ENCODE results near the gene COL5A2.

Gene COL5A2

GRCh38 chr2:189147989-189148388 lies 31.6 kb downstream of the COL5A2 start:
- DNase-seq (ENCODE audit: low spot score), result no peak

- no peak for DNase-seq (ENCODE audit: low spot score)
These were observed 32.2 kb downstream of the COL5A2 start for GRCh38 chr2:189147361-189147760.

- no peak for DNase-seq (ENCODE audit: low spot score)
These were observed 33.0 kb downstream of the COL5A2 start for GRCh38 chr2:189146553-189146952.

- no peak for DNase-seq (ENCODE audit: low spot score)
These were observed 34.8 kb downstream of the COL5A2 start for GRCh38 chr2:189144700-189145211.

- DNase-seq (ENCODE audit: low spot score), result no peak
These were observed 35.6 kb downstream of the COL5A2 start for GRCh38 chr2:189143925-189144324.

GRCh38 chr2:189142893-189143759 lies 36.4 kb downstream of the COL5A2 start:
- DNase-seq (ENCODE audit: low spot score), result peak; percentile 16

GRCh38 chr2:189138800-189139199 lies 40.8 kb downstream of the COL5A2 start:
- no peak for DNase-seq (ENCODE audit: low spot score)

- no peak for DNase-seq (ENCODE audit: low spot score)
These were observed 42.0 kb downstream of the COL5A2 start for GRCh38 chr2:189137519-189137918.

- no peak for DNase-seq (ENCODE audit: low spot score)
These were observed 45.1 kb downstream of the COL5A2 start for GRCh38 chr2:189134485-189134884.

- no peak for DNase-seq (ENCODE audit: low spot score)
These were observed 47.6 kb downstream of the COL5A2 start for GRCh38 chr2:189131991-189132390.

- no peak for DNase-seq (ENCODE audit: low spot score)
These were observed 49.6 kb downstream of the COL5A2 start for GRCh38 chr2:189129971-189130370.

GRCh38 chr2:189128970-189129369 lies 50.6 kb downstream of the COL5A2 start:
- DNase-seq (ENCODE audit: low spot score), result no peak

- DNase-seq (ENCODE audit: low spot score), result no peak
These were observed 51.8 kb downstream of the COL5A2 start for GRCh38 chr2:189127756-189128155.

GRCh38 chr2:189125195-189125594 lies 54.4 kb downstream of the COL5A2 start:
- no peak for DNase-seq (ENCODE audit: low spot score)

- no peak for DNase-seq (ENCODE audit: low spot score)
These were observed 55.4 kb downstream of the COL5A2 start for GRCh38 chr2:189124175-189124574.

GRCh38 chr2:189118386-189118785 lies 61.2 kb downstream of the COL5A2 start:
- no peak for DNase-seq (ENCODE audit: low spot score)

- no peak for DNase-seq (ENCODE audit: low spot score)
These were observed 62.6 kb downstream of the COL5A2 start for GRCh38 chr2:189116979-189117378.

GRCh38 chr2:189116087-189116486 lies 63.5 kb downstream of the COL5A2 start:
- no peak for DNase-seq (ENCODE audit: low spot score)

GRCh38 chr2:189115126-189115525 lies 64.4 kb downstream of the COL5A2 start:
- no peak for DNase-seq (ENCODE audit: low spot score)

- DNase-seq (ENCODE audit: low spot score), result no peak
These were observed 65.6 kb downstream of the COL5A2 start for GRCh38 chr2:189113963-189114362.

GRCh38 chr2:189111063-189111715 lies 68.4 kb downstream of the COL5A2 start:
- no peak for DNase-seq (ENCODE audit: low spot score)

GRCh38 chr2:189109921-189110397 lies 69.6 kb downstream of the COL5A2 start:
- DNase-seq (ENCODE audit: low spot score), result no peak

GRCh38 chr2:189104934-189105333 lies 74.6 kb downstream of the COL5A2 start:
- no peak for DNase-seq (ENCODE audit: low spot score)

All from SK-N-DZ (cell line).